C4-2B (cell line): Measurements from ENCODE around the gene PSMD10.

Source experiments
- CTCF ChIP-seq: fragments of 450-650 bp; conservative IDR thresholded peaks from 2 replicates; pipeline ENCODE4 v1.5.1; 2017; ENCODE audit warnings: mild to moderate bottlenecking
- ZFX ChIP-seq: fragments of 450-650 bp; IDR thresholded peaks from 2 replicates; pipeline ENCODE4 v1.6.1; 2017

- TF ChIP-seq CTCF (no peak), ZFX (no peak)
Measured at GRCh38 chrX:108097380-108097779, 6.0 kb upstream of the PSMD10 start.
